Astrocyte of the cerebellum (primary cell): ENCODE results near the gene ACADM.
"Not testable (repeated sequence)": the region's sequence is repeated elsewhere in the genome, so short reads cannot be mapped to it uniquely, and the experiment has no call there.

Source experiments
- DNase-seq: peaks from one replicate; pipeline ENCODE4 v3.0.0-alpha.2; 2011; ENCODE audit warnings: low read depth
- H3K4me3 ChIP-seq: 2 replicates; pipeline ENCODE4 v1.5.1; 2011; ENCODE audit warnings: mild to moderate bottlenecking, low read depth, low read length, moderate library complexity
- CTCF ChIP-seq: IDR thresholded peaks from 2 replicates; pipeline ENCODE4 v1.5.1; 2012; ENCODE audit warnings: low read length, low read depth, moderate library complexity, mild to moderate bottlenecking; ENCODE audit errors: missing control alignments
- in situ Hi-C: cut with HindIII; loops from 2 replicates; pipeline ENCODE4 v1.10.0; 2017; ENCODE audit warnings: low sequenced_read_pairs

ACADM gene

GRCh38 chr1:75724472-75725022 lies at the start of gene ACADM:
TSS of gene ACADM (plus strand) at chr1:75724709. CDS start at chr1:75724788, 79 bp downstream.
- no peak for DNase-seq
- no peak for TF ChIP-seq CTCF
- peak within 1 kb of the TSS; percentile 89 for H3K4me3 ChIP-seq
- in situ Hi-C loops = no loop called here

- in situ Hi-C loops = no loop called here
- no peak for DNase-seq
- H3K4me3 ChIP-seq = no peak overlapping the region
- no peak for TF ChIP-seq CTCF
These were observed 47.1 kb upstream of the ACADM start for GRCh38 chr1:75677443-75677842.

GRCh38 chr1:75677964-75678363 lies 46.5 kb upstream of the ACADM start:
- in situ Hi-C loops, H3K4me3 ChIP-seq, DNase-seq: not testable (repeated sequence)

- no peak overlapping the region for H3K4me3 ChIP-seq
- no peak for TF ChIP-seq CTCF
- in situ Hi-C loops = no loop called here
- DNase-seq = no peak
These were observed 34.0 kb upstream of the ACADM start for GRCh38 chr1:75690547-75690946.

- no peak for DNase-seq
- no peak for TF ChIP-seq CTCF
- in situ Hi-C loops = no loop called here
- no peak overlapping the region for H3K4me3 ChIP-seq
These were observed 31.0 kb upstream of the ACADM start for GRCh38 chr1:75693551-75693950.

GRCh38 chr1:75696000-75696399 lies 28.5 kb upstream of the ACADM start:
- TF ChIP-seq CTCF = no peak
- no peak for DNase-seq
- no peak overlapping the region for H3K4me3 ChIP-seq
- in situ Hi-C loops = no loop called here

GRCh38 chr1:75707191-75707590 lies 17.3 kb upstream of the ACADM start:
- DNase-seq = no peak
- TF ChIP-seq CTCF = no peak
- H3K4me3 ChIP-seq = no peak overlapping the region
- in situ Hi-C loops = no loop called here
